HEK293T (cell line): ENCODE results near the gene KRTAP5-2.
"Not testable (repeated sequence)": the region's sequence is repeated elsewhere in the genome, so short reads cannot be mapped to it uniquely, and the experiment has no call there.

Experiments
- CTCF ChIA-PET: fragments of 350-600 bp; formaldehyde crosslinking; extraction: SDS; loops from one replicate; lab custom pipeline; 2021; ENCODE audit warnings: antibody characterized with exemption, inconsistent platforms; lab: Yijun Ruan, JAX
- POLR2A ChIA-PET: fragments of 350-600 bp; formaldehyde crosslinking; extraction: SDS; loops from one replicate; lab custom pipeline; 2020; ENCODE audit warnings: antibody characterized with exemption, inconsistent platforms; lab: Yijun Ruan, JAX
- DNase-seq: peaks from one replicate; pipeline ENCODE4 v3.0.0; 2012; ENCODE audit warnings: mixed read lengths; ENCODE audit errors: extremely low spot score
- ARNT ChIP-seq: fragments of 450-650 bp; IDR thresholded peaks from 2 replicates; pipeline ENCODE4 v1.6.1; 2017; ENCODE audit warnings: mild to moderate bottlenecking
- BHLHE40 ChIP-seq: fragments of 450-650 bp; IDR thresholded peaks from 2 replicates; pipeline ENCODE4 v1.6.1; 2016; ENCODE audit warnings: mild to moderate bottlenecking, moderate library complexity, borderline replicate concordance
- CTBP1 ChIP-seq: fragments of 450-650 bp; IDR thresholded peaks from 2 replicates; pipeline ENCODE4 v1.6.1; 2016; ENCODE audit warnings: borderline replicate concordance
- ELF4 ChIP-seq: fragments of 450-650 bp; IDR thresholded peaks from 2 replicates; pipeline ENCODE4 v1.6.1; 2017; ENCODE audit warnings: antibody characterized with exemption
- FOXA1 ChIP-seq: fragments of 450-650 bp; IDR thresholded peaks from 2 replicates; pipeline ENCODE4 v1.6.1; 2016; ENCODE audit warnings: mild to moderate bottlenecking
- FOXK2 ChIP-seq: fragments of 450-650 bp; IDR thresholded peaks from 2 replicates; pipeline ENCODE4 v1.6.1; 2016; ENCODE audit warnings: mild to moderate bottlenecking
- FOXM1 ChIP-seq: fragments of 450-650 bp; IDR thresholded peaks from 2 replicates; pipeline ENCODE4 v1.6.1; 2017; ENCODE audit warnings: mild to moderate bottlenecking, borderline replicate concordance
- HDGF ChIP-seq: fragments of 450-650 bp; IDR thresholded peaks from 2 replicates; pipeline ENCODE4 v1.6.1; 2017; ENCODE audit warnings: antibody characterized with exemption, borderline replicate concordance
- L3MBTL2 ChIP-seq: fragments of 450-650 bp; conservative IDR thresholded peaks from 2 replicates; pipeline ENCODE4 v1.6.1; 2016; ENCODE audit warnings: mild to moderate bottlenecking
- LEF1 ChIP-seq: fragments of 450-650 bp; IDR thresholded peaks from 2 replicates; pipeline ENCODE4 v1.6.1; 2017; ENCODE audit warnings: mild to moderate bottlenecking, borderline replicate concordance
- NFRKB ChIP-seq: fragments of 450-650 bp; IDR thresholded peaks from 2 replicates; pipeline ENCODE4 v1.6.1; 2016; ENCODE audit warnings: mild to moderate bottlenecking, moderate library complexity
- SP1 ChIP-seq: fragments of 450-650 bp; IDR thresholded peaks from 2 replicates; pipeline ENCODE4 v1.6.1; 2017
- SUZ12 ChIP-seq: fragments of 450-650 bp; IDR thresholded peaks from 2 replicates; pipeline ENCODE4 v1.6.1; 2016; ENCODE audit warnings: mild to moderate bottlenecking
- TARDBP ChIP-seq: fragments of 450-650 bp; IDR thresholded peaks from 2 replicates; pipeline ENCODE4 v1.6.1; 2016
- ZNF384 ChIP-seq: fragments of 450-650 bp; IDR thresholded peaks from 2 replicates; pipeline ENCODE4 v1.6.1; 2016
- TF ChIP-seq, protein P1 (sequence below): fragments of 450-650 bp; IDR thresholded peaks from 2 replicates; pipeline ENCODE4 v1.6.1; 2016

Gene KRTAP5-2

GRCh38 chr11:1586699-1587098 lies 11.4 kb downstream of the KRTAP5-2 start:
- no peak for TF ChIP-seq SUZ12
- ChIA-PET POLR2A (no interaction called here), CTCF (interaction anchor here (0.6 kb wide), 1 partner anchor 38 kb away, joined by 4 read pairs; no protein-coding TSS in a partner anchor)
- DNase-seq: no peak

- CTCF ChIA-PET, DNase-seq, POLR2A ChIA-PET: not testable (repeated sequence)
Measured at GRCh38 chr11:1584661-1585370, 13.3 kb downstream of the KRTAP5-2 start, which contains the start of gene KRTAP5-1. Gene KRTAP5-1, minus strand, starts transcription at chr11:1585283. Its CDS starts 34 bp downstream, at chr11:1585249.

- DNase-seq, POLR2A ChIA-PET: not testable (repeated sequence)
- CTCF ChIA-PET: interaction anchor here (1.6 kb wide), 1 partner anchor 12 kb away, joined by 6 read pairs; no protein-coding TSS in a partner anchor
Measured at GRCh38 chr11:1582909-1583308, 15.2 kb downstream of the KRTAP5-2 start.

- TF ChIP-seq FOXA1 (no peak), SUZ12 (no peak), SP1 (no peak), ELF4 (no peak), LEF1 (no peak), HDGF (no peak), ARNT (no peak), NFRKB (no peak), FOXK2 (no peak), CTBP1 (no peak), FOXM1 (no peak), BHLHE40 (no peak), L3MBTL2 (no peak), TARDBP (no peak), ZNF384 (no peak)
- TF ChIP-seq, protein P1, sequence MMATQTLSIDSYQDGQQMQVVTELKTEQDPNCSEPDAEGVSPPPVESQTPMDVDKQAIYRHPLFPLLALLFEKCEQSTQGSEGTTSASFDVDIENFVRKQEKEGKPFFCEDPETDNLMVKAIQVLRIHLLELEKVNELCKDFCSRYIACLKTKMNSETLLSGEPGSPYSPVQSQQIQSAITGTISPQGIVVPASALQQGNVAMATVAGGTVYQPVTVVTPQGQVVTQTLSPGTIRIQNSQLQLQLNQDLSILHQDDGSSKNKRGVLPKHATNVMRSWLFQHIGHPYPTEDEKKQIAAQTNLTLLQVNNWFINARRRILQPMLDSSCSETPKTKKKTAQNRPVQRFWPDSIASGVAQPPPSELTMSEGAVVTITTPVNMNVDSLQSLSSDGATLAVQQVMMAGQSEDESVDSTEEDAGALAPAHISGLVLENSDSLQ: no peak
- CTCF ChIA-PET: interaction anchor here (1.6 kb wide), 1 partner anchor 13 kb away, joined by 6 read pairs; no protein-coding TSS in a partner anchor
- POLR2A ChIA-PET: no interaction called here
- DNase-seq: no peak
Measured at GRCh38 chr11:1581976-1582375, 16.1 kb downstream of the KRTAP5-2 start.

DNA sequence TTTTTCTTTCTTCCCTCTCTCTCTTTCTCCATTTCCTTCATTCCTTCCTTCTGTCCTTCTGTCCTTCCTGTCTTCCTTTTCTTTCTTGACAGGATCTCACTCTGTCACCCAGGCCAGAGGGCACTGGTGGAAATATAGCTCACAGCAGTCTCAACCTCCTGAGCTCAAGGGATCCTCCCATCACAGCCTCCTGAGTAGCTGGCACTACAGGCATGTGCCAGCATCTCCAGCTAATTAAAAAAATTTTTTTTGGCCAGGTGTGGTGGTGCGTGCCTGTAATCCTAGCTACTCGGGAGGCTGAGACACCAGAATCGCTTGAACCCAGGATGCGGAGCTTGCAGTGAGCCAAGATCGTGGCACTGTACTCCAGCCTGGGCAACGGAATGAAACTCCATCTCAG lies 21.3 kb downstream of the KRTAP5-2 start:
- CTCF ChIA-PET: interaction anchor here (0.8 to 2.5 kb wide), 3 partner anchors 10 to 30 kb away, joined by 3 to 13 read pairs (median 3); no protein-coding TSS in a partner anchor

DNA sequence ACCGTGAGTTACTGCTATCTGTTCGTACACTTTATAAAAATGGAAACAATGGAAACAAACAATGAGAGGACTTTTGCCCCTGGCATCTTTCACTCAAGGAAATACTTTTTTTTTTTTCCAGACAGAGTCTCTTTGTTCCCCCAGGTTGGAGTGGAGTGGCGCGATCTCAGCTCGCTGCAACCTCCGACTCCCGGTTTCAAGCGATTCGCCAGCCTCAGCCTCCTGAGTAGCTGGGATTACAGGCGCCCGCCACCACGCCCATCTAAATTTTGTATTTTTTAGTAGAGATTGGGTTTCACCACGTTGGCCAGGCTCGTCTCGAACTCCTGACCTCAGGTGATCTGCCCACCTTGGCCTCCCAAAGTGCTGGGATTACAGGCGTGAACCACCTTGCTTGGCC lies 22.3 kb downstream of the KRTAP5-2 start:
- ChIA-PET POLR2A (interaction anchor here (1.5 kb wide), 1 partner anchor 29 kb away, joined by 3 read pairs; no protein-coding TSS in a partner anchor), CTCF (interaction anchor here (0.8 to 3.0 kb wide), 2 partner anchors 16 to 29 kb away, joined by 3 to 45 read pairs; no protein-coding TSS in a partner anchor)
- not testable (repeated sequence) for DNase-seq

More for the DNA sequence above, 21.3 kb downstream of the KRTAP5-2 start:
- POLR2A ChIA-PET: interaction anchor here (1.5 kb wide), 1 partner anchor 30 kb away, joined by 3 read pairs; no protein-coding TSS in a partner anchor
- no peak for DNase-seq
- no peak for TF ChIP-seq SUZ12
- no peak for TF ChIP-seq NFRKB
- no peak for TF ChIP-seq FOXK2
- no peak for TF ChIP-seq L3MBTL2
- no peak for TF ChIP-seq HDGF
- no peak for TF ChIP-seq FOXM1
- TF ChIP-seq SP1: no peak
- TF ChIP-seq LEF1: no peak
- TF ChIP-seq ELF4: no peak
- TF ChIP-seq ARNT: no peak
- no peak for TF ChIP-seq FOXA1
- no peak for TF ChIP-seq TARDBP
- TF ChIP-seq ZNF384: no peak
- TF ChIP-seq, protein P1: no peak

DNA sequence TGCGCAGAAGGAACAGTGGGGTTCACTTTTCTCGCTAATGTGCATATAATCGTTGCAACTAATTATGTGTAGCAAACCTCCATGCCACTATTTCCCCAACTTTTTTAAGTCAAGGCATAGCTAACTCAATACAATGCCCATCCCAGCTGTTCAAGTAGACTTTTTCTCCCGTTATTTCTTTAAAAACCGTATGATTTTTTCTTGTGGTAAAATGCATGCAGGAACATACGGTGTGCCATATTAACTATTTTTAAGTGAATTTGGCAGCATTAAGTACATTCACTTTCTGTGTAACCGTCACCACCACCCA lies 23.2 kb downstream of the KRTAP5-2 start:
- no peak for DNase-seq
- POLR2A ChIA-PET: interaction anchor here (0.9 to 2.6 kb wide), 3 partner anchors 28 to 56 kb away, joined by 3 to 20 read pairs (median 6); no protein-coding TSS in a partner anchor
- CTCF ChIA-PET: interaction anchor here (0.8 to 3.0 kb wide), 6 partner anchors 10 to 28 kb away, joined by 3 to 45 read pairs (median 8); no protein-coding TSS in a partner anchor
- TF ChIP-seq ARNT (no peak), NFRKB (no peak)
